ENCODE data around the gene NAP1L4.

Gene NAP1L4, protein sequence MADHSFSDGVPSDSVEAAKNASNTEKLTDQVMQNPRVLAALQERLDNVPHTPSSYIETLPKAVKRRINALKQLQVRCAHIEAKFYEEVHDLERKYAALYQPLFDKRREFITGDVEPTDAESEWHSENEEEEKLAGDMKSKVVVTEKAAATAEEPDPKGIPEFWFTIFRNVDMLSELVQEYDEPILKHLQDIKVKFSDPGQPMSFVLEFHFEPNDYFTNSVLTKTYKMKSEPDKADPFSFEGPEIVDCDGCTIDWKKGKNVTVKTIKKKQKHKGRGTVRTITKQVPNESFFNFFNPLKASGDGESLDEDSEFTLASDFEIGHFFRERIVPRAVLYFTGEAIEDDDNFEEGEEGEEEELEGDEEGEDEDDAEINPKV

DNA sequence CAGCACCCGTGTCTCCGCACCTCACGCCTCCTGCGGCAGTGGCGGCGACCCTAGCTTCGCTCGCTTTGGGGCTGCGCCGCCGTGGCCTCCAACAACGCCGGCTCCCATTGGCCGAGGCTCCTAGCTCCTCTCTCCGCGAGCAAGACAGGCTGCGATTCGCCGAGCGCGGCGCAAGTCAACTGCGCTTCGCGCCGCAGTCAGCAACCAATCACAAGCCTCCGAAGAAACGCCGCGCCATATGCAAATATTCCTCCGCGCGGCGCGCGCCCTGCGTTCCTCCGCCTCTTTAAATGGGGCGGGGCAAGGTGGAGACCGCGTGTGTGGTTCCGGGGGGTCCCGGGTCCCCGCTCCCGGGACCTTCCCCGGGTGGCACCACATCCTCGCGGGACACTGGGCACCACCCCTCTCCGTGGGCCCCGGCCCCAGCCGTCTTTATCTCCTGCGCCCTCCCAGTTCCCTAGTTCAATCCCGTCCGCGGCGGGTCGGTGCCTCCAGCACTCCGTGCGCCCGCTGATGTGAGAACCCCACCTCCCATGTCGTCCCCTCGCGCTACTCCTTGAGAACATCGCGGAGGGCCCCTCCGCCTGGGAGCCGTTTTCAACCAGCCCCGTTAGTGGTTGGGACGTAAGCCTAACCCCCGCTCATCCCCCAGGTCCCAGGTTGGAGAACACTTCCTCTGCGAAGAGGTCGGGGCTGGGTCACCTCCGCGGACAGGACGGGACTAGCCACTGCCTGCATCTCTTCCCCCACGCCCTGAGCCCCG is at the start of gene NAP1L4:
Gene NAP1L4, minus strand, starts transcription at position 96 of the 763 bp plus-strand sequence. CDS start 13,109 bp downstream, outside the sequence.
- peak; percentile 89 to 92 (median 89) for DNase-seq (ENCODE audit: low read depth in 3 of 3, low spot score in 1 of 3)

DNA sequence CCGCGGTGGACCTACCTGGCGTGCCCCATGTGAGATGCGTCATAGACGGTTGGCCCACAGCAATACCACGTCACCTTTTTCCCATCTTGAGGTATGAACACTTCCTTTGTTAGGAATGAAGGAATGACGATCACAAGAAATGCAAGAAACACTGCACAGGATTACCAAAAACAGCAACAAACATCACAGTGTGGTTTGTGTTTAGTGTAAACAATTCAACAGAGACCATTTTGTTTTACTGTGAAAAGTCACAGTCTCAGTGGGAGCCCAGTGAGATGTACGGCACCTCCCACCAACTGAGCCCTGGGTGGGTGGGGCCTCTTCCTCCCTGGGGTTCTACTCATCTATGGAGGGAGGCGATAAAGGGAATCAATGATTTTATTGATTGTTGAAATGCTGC is 48.8 kb upstream of the NAP1L4 start:
- no peak for DNase-seq (ENCODE audit: low read depth in 3 of 3, low spot score in 1 of 3)

DNA sequence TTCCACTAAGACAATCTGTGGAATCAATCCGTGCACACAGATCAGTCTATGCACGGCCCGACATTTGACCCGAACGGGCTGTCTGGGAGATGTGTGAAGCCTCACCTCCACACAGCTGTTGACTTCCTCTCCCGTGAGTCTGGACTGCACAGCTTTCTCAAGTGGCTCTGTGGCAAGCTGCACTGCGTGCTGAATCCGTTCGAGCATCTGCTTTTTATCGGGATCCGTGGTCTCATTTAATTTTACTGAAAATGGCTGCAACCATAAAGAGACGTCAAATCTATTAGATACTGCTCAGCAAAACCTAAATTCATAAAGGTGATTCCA is 45.8 kb upstream of the NAP1L4 start:
- DNase-seq (ENCODE audit: low read depth in 3 of 3, low spot score in 1 of 3): no peak

GRCh38 chr11:3037040-3037944 is 45.2 kb upstream of the NAP1L4 start:
- no peak for DNase-seq (ENCODE audit: low read depth in 3 of 3, low spot score in 1 of 3)

DNA sequence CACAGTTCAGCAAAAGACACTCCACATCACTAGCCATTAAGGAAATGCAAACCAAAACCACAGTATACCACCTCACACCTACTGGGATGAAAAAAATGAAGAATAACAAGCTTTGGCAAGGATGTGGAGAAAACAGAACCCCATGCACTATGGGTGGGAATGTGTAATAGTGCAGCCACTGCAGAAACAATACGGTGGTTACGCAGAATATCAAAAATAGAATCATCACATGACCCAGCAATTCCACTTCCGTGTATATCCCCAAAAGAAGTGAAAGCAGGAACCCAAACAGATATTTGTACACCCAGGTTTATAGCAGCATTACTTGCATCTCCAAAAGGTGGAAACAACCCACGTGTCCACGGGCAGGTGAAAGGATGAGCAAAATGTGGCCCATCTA is 44.3 kb upstream of the NAP1L4 start:
- no peak for DNase-seq (ENCODE audit: low read depth in 3 of 3, low spot score in 1 of 3)

DNA sequence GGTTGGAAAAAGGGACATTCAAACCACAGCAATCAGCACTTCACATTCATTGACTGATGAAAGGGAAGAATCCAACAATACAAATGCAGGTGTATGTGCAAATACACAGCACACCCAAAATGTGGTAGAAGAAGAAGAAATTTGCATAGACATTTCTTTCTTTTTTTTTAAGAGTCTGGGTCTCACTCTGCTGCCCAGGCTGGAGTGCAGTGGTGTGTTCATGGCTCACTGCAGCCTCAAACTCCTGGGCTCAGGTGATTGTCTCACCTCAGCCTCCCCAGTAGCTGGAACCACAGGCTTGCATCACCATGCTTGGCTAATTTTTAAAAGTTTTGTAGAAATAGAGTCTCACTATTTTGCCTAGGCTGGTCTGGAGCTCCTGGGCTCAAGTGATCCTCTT is 43.2 kb upstream of the NAP1L4 start:
- DNase-seq (ENCODE audit: low read depth in 3 of 3, low spot score in 1 of 3): no peak

DNA sequence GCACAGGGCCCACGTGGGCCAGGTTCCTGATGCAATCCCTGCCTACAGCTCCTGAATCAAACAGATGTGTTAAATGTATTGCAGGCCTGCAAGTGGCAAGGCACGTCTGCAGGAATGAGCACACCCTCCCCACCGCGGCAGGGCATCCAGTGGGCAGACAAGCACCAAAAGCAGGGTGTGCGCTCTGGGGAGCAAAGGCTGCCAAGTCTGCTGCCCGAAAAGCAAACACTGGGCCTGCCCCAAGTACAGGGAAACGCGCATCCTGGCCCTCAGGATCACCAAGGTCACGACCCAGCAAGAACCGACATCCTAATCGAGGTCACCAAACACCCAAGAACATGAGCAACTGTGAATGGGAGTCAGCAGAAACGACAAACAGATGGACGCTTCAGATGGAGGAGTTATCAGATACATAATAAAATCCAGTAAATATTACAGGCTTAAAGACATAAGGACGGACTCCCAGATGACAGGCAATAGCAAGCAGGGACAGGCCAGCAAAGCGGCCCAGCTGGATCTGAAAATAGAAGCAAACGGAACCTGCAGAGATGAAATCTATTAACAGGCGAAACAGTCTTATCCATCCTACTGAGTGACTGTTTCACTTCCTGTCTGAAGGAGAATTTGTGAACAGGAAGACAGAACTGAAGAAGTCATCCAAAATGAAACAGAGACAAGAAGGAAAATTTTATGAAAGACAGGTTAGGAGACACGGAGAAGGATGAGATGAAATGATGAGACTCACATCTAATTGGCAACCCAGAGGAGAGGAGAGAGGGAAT is 38.4 kb upstream of the NAP1L4 start:
- no peak for DNase-seq (ENCODE audit: low read depth in 3 of 3, low spot score in 1 of 3)

- DNase-seq (ENCODE audit: low read depth in 3 of 3, low spot score in 1 of 3): no peak
These were observed 36.7 kb upstream of the NAP1L4 start for GRCh38 chr11:3028813-3029212.

DNA sequence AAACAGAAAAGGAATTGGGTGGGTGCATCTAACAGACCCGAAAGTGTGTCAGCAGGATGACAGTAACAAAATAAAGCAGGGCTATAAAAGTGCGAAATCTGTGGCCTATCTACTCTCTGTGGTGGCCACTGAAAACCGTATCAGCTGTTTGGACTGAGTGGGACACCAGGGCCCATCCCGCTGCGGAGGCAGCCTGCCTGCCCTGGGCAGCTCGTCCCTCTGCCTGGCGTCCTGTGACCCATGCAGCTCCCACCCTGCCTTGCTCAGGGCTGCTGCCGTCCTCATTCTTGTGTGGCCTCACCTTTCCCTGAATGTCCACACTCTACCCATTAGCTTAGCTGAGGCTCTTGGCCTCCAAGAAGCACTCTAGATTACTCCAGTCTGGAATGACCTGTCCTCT is 34.7 kb upstream of the NAP1L4 start:
- DNase-seq (ENCODE audit: low read depth in 3 of 3, low spot score in 1 of 3): no peak

- DNase-seq (ENCODE audit: low read depth in 3 of 3, low spot score in 1 of 3): no peak
These were observed 30.9 kb upstream of the NAP1L4 start for GRCh38 chr11:3022982-3023381.

DNA sequence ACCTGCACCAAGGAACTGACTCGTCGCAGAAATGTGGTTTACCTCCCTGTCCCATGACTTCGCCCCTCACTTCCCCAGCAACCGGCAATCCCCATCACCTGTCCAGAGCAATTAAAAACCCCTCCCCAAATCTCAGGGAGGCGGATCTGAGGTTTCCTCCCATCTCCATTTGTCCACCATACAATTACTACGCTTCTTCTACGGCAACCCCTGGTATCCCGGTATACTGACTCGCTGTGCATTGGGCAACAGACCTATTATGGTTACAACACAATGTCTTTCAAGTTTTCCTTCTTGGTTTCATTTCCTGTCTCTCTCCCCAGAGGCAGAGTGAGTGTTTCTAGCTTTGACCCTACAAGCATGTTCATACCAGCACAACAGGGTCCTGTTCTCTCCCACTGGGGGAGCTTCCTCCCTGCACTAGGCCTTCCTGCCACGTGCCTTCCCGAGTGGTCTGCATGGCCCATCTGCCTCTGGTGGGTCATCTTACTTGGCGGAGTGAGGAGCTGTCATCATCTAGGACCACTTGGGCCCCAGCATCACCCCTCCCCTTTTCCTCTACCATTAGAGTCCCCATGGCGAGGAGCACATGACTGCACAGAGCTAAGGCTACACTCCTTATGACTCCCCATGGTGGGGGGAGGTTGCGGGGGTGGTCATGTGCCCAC is 30.3 kb upstream of the NAP1L4 start:
- no peak for DNase-seq (ENCODE audit: low read depth in 3 of 3, low spot score in 1 of 3)

DNA sequence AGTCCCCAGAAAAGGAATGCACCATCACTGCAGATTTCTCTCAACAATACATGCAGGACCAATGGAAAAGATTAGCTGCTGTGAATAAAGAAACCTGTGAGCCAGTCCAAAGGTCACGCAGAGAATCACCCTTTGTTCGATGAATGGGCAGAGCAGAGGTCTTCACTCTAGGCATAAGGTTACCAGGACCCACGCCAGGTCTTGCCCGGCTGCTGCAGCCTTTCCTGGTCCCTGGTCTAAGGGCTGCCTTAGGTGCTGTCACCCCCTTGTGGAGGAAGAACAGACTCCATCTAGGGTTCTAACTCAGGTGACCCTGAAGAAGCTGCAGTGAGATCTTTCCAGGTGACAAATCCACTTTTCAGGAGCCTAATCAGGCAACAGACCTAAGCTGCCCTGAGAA is 29.0 kb upstream of the NAP1L4 start:
- DNase-seq (ENCODE audit: low read depth in 3 of 3, low spot score in 1 of 3): peak in 1 of 3 donors; percentile 21

GRCh38 chr11:3020011-3020410 is 27.9 kb upstream of the NAP1L4 start:
- DNase-seq (ENCODE audit: low read depth in 3 of 3, low spot score in 1 of 3): no peak

- DNase-seq (ENCODE audit: low read depth in 3 of 3, low spot score in 1 of 3): no peak
These were observed 26.5 kb upstream of the NAP1L4 start for GRCh38 chr11:3018596-3018995.

- DNase-seq (ENCODE audit: low read depth in 3 of 3, low spot score in 1 of 3): no peak
These were observed 24.7 kb upstream of the NAP1L4 start for GRCh38 chr11:3016861-3017260.

- DNase-seq (ENCODE audit: low read depth in 3 of 3, low spot score in 1 of 3): no peak
These were observed 23.7 kb upstream of the NAP1L4 start for GRCh38 chr11:3015796-3016195.

GRCh38 chr11:3014943-3015342 is 22.8 kb upstream of the NAP1L4 start:
- no peak for DNase-seq (ENCODE audit: low read depth in 3 of 3, low spot score in 1 of 3)

- DNase-seq (ENCODE audit: low read depth in 3 of 3, low spot score in 1 of 3): peak in 1 of 3 donors; percentile 52
These were observed 22.2 kb upstream of the NAP1L4 start for GRCh38 chr11:3014057-3014938.

Data from stimulated activated CD4-positive, alpha-beta T cell treated with anti-CD3 and anti-CD28 coated beads, TNF-alpha, amount 100 ng/mL, for 1 hour (primary cell).